Brain microvascular endothelial cell (primary cell): ENCODE measurements around the gene ANKMY2.

Experiments
- DNase-seq: peaks from one replicate; pipeline ENCODE4 v3.0.0-alpha.2; 2020
- H3K27ac ChIP-seq: fragments of 250-450 bp; sonication (Bioruptor Pico); 2 replicates; pipeline ENCODE4 v1.5.1; 2020; ENCODE audit warnings: mild to moderate bottlenecking, moderate library complexity
- H3K27me3 ChIP-seq: fragments of 250-450 bp; sonication (Bioruptor Pico); replicated peaks from 2 replicates; pipeline ENCODE4 v1.5.1; 2020; ENCODE audit warnings: mild to moderate bottlenecking
- H3K36me3 ChIP-seq: fragments of 250-450 bp; sonication (Bioruptor Pico); replicated peaks from 2 replicates; pipeline ENCODE4 v1.5.1; 2020; ENCODE audit warnings: mild to moderate bottlenecking
- H3K4me3 ChIP-seq: 2 replicates; pipeline ENCODE4 v1.5.1; 2011; ENCODE audit warnings: low read depth, mild to moderate bottlenecking, control low read depth, low read length, moderate library complexity
- in situ Hi-C: cut with HindIII; loops from 2 replicates; pipeline ENCODE4 v1.10.0; 2017; ENCODE audit warnings: low sequenced_read_pairs, low pct_ligation_motif_present
- TF ChIP-seq, protein P1 (sequence below): IDR thresholded peaks from 2 replicates; pipeline ENCODE4 v1.5.1; 2011; ENCODE audit warnings: low read depth, mild to moderate bottlenecking, moderate library complexity, low read length, control low read depth, inconsistent platforms; ENCODE audit errors: missing control alignments

ANKMY2 gene

DNA sequence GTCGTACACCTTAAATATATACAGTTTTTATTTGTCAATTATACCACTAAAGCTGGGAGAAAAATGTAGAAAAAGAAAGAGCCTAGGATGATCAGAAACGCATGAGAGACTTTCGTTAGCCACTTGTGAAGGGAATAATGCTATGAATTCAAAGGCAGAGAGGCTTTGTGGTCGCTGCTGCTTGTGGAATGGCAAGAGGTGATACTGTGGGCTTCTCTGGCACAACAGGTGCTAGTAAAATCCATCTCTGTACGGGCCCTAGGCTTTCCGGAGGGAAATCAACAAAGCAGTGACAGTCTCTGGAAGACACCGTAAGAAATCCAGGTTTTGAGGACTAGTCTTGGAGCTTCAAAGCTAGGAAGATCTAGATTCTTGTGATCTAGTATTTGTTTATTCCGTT lies 66.3 kb downstream of the ANKMY2 start:
- TF ChIP-seq, protein P1, sequence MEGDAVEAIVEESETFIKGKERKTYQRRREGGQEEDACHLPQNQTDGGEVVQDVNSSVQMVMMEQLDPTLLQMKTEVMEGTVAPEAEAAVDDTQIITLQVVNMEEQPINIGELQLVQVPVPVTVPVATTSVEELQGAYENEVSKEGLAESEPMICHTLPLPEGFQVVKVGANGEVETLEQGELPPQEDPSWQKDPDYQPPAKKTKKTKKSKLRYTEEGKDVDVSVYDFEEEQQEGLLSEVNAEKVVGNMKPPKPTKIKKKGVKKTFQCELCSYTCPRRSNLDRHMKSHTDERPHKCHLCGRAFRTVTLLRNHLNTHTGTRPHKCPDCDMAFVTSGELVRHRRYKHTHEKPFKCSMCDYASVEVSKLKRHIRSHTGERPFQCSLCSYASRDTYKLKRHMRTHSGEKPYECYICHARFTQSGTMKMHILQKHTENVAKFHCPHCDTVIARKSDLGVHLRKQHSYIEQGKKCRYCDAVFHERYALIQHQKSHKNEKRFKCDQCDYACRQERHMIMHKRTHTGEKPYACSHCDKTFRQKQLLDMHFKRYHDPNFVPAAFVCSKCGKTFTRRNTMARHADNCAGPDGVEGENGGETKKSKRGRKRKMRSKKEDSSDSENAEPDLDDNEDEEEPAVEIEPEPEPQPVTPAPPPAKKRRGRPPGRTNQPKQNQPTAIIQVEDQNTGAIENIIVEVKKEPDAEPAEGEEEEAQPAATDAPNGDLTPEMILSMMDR: no peak
- H3K27me3 ChIP-seq: no peaks in the 10 kb centered on the region
- in situ Hi-C loops: no loop called here
- H3K36me3 ChIP-seq: no peaks in the 10 kb centered on the region
- no peak overlapping the region for H3K27ac ChIP-seq
- no peak for DNase-seq
- no peak overlapping the region for H3K4me3 ChIP-seq

DNA sequence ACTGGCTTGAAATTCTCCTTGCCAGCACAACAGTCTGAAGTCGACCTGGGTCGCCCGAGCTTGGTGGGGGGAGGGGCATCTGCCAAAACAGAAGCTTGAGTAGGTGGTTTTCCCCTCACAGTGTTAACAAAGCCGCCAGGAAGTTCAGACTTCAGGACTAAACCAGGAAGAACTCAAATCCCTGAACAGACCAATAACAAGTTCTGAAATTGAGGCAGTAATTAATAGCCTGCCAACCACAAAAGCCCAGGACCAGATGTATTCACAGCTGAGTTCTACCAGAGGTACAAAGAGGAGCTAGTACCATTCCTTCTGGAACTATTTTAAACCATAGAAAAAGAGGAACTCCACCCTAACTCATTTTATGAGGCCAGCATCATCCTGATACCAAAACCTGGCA lies 73.6 kb downstream of the ANKMY2 start:
- H3K27me3 ChIP-seq: no peaks in the 10 kb centered on the region
- in situ Hi-C loops: no loop called here
- H3K36me3 ChIP-seq: no peaks in the 10 kb centered on the region
- no peak overlapping the region for H3K4me3 ChIP-seq
- TF ChIP-seq, protein P1: no peak
- H3K27ac ChIP-seq: no peak overlapping the region
- no peak for DNase-seq

DNA sequence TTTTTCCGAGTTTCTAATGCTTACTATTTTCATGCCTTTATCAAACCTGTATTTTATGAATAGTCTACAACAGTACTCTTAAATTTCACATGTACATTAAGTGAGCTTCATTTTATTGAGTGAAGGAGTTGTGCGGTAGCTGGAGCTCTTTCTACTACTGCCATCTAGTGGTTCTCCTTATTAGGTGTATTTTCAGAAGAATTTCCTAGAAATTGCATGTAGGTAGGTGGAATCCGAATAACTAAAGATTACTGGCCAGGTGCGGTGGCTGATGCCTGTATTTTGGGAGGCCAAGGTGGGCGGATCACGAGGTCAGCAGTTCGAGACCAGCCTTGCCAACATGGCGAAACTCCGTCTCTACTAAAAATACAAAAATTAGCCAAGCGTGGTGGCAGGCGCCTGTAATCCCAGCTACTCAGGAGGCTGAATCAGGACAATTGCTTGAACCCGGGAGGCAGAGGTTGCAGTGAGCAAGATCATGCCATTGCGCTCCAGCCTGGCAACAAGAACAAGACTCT lies 80.6 kb downstream of the ANKMY2 start:
- H3K27ac ChIP-seq: no peak overlapping the region
- no peak overlapping the region for H3K4me3 ChIP-seq
- TF ChIP-seq, protein P1: peak; percentile 63
- H3K27me3 ChIP-seq: no peaks in the 10 kb centered on the region
- DNase-seq: peak; percentile 18
- in situ Hi-C loops: no loop called here
- H3K36me3 ChIP-seq: no peaks in the 10 kb centered on the region

DNA sequence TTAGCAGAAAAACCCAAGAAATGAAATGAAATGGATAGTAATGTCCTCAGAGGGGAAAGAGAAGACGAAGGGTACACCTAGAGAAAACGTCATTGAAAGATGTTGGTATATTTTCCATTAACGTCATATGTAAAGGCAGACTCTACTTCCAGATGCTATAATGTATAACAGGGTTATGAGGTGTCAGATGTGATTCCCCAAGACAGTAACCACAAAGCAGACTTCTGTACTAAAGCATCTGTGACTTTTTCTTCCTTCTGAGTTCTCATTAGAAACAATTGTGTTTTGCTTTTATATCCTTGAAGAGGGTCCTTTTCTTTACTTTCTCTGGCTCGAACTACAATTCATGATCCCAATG lies 81.6 kb downstream of the ANKMY2 start:
- Histone ChIP-seq H3K27me3 (no peaks in the 10 kb centered on the region), H3K4me3 (no peak overlapping the region), H3K27ac (no peak overlapping the region), H3K36me3 (no peaks in the 10 kb centered on the region)
- TF ChIP-seq, protein P1: no peak
- in situ Hi-C loops: no loop called here
- DNase-seq: no peak

DNA sequence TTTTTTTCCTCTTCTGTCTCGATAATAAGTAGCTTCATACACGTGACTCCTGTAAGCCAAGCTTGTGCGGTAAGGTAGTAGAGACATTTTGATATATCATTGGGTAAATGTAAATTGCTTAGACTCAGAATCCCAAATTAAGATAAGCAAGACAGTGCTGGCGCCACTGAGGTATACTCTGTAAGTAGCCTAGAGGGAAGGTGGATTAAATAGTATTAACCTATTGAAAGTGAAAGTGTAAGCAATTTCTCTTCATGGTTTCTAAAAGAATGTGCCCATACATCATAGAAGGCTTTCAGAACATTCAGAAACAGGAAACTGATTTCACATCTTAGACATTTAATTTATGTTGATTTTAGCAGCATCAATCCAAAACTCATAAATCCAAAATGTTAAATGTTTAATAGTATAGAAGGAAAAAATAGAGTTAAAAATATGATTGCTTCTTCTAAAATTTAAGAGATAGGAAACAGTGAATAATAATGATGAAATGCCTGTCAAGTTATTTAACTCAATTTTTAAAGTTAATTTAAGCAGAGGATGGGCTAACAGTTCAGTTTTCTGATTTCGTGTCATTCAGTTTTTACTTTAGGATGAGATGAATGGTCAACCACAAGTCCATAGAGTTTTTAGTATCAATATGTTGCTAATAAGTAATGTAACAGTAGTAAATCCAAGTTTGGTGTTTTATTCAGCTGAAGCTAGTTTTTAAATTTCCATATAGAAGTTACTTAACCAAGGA lies 82.1 kb downstream of the ANKMY2 start:
- in situ Hi-C loops: no loop called here
- no peak for DNase-seq
- H3K4me3 ChIP-seq: no peak overlapping the region
- no peaks in the 10 kb centered on the region for H3K36me3 ChIP-seq
- no peak overlapping the region for H3K27ac ChIP-seq
- TF ChIP-seq, protein P1: no peak
- no peaks in the 10 kb centered on the region for H3K27me3 ChIP-seq
